ENCODE measurements around the gene TMEM151A. TPM values are rescaled to one million over a fixed set of nuclear protein-coding genes. Genes with fewer than 3 reads are reported as not detected.

The TMEM151A gene
- total RNA-seq, 1 donor from 2014 or later = not detected

GRCh38 chr11:66283461-66284105 lies 8.1 kb upstream of the TMEM151A start:
- ATAC-seq = no peak

GRCh38 chr11:66284526-66285078 lies 7.1 kb upstream of the TMEM151A start:
- no peak for ATAC-seq

GRCh38 chr11:66285250-66285947 lies 6.3 kb upstream of the TMEM151A start:
- no peak for ATAC-seq

GRCh38 chr11:66286699-66287098 lies 5.0 kb upstream of the TMEM151A start:
- no peak for ATAC-seq

- no peak for ATAC-seq
These were observed 4.3 kb upstream of the TMEM151A start for GRCh38 chr11:66287211-66287888.

- no peak for ATAC-seq
These were observed 3.6 kb upstream of the TMEM151A start for GRCh38 chr11:66287889-66288670.

- ATAC-seq = peak; percentile 94
These were observed 2.8 kb upstream of the TMEM151A start, which contains the start of gene YIF1A for GRCh38 chr11:66288671-66289547. Gene YIF1A, minus strand, starts transcription at chr11:66289143. Its CDS starts 158 bp downstream, at chr11:66288985.

- ATAC-seq = peak; percentile 23
These were observed 2.0 kb upstream of the TMEM151A start for GRCh38 chr11:66289548-66290329.

- ATAC-seq = no peak
These were observed 1.4 kb upstream of the TMEM151A start for GRCh38 chr11:66290330-66290621.

GRCh38 chr11:66291303-66291705 lies 390 bp upstream of the TMEM151A start:
- ATAC-seq = no peak

- ATAC-seq = no peak
These were observed 1.0 kb downstream of the TMEM151A start for GRCh38 chr11:66292543-66293332.

GRCh38 chr11:66293352-66293751 lies 1.7 kb downstream of the TMEM151A start:
- no peak for ATAC-seq

GRCh38 chr11:66293777-66294625 lies 2.3 kb downstream of the TMEM151A start:
- ATAC-seq = no peak

GRCh38 chr11:66294626-66295620 lies 3.2 kb downstream of the TMEM151A start:
- ATAC-seq = no peak

- ATAC-seq = no peak
These were observed 5.9 kb downstream of the TMEM151A start for GRCh38 chr11:66297610-66298009.

GRCh38 chr11:66299186-66299585 lies 7.5 kb downstream of the TMEM151A start:
- ATAC-seq = no peak

- no peak for ATAC-seq
These were observed 11.0 kb downstream of the TMEM151A start for GRCh38 chr11:66302656-66303055.

GRCh38 chr11:66309475-66309874 lies 17.8 kb downstream of the TMEM151A start:
- no peak for ATAC-seq

Data from esophagus mucosa (tissue), 1 donor.